ENCODE measurements around the gene L3MBTL3.

DNA sequence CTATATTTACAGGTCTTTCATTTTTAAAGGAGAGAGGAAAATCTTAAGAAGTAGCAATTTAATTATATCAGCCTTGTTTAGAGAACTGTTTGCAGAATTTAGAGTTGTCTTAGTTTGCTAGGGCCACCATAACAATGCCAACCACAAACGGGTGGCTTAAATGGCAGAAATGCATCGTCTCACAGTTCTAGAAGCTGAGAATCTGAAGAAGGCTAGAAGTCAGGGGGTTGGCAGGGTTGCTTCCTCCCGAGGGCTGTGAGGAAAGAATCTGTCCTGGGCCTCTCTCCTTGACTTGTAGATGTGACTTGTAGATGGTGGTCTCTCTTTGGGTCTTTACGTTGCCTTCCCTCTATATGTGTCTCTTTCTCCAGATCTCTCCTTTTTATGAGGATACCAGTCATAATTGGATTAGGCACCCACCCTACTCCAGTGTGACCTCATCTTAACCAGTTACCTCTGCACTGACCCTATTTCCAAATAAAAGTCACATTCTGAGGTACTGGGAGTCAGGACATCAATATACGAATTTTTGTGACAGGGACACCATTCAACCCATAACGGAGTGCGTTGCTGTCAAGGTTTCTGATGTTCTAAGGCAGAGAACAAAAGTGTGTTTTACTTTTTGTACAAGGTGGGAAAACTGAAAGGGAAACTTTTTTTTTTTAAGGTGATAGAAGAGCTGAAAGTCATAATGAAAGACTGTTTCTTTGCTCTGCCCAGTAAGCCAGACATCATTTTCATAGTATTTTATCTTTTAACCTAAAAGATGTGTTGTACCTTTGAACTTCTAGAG lies 119.9 kb downstream of the L3MBTL3 start:
- TF ChIP-seq NFIC (IDR thresholded peaks at IDR 0.05) (no peak), CREB1 (IDR thresholded peaks at IDR 0.05; ENCODE audit: low read depth) (no peak), FOXM1 (IDR thresholded peaks at IDR 0.05; ENCODE audit: borderline replicate concordance, low read depth) (no peak), REST (IDR thresholded peaks at IDR 0.05; ENCODE audit: low read depth) (no peak), TAF1 (IDR thresholded peaks at IDR 0.05; ENCODE audit: low read depth) (no peak), CEBPB (IDR thresholded peaks at IDR 0.05) (no peak), RAD21 (IDR thresholded peaks at IDR 0.05; ENCODE audit: low read depth) (no peak), TEAD4 (IDR thresholded peaks at IDR 0.05) (no peak), EP300 (IDR thresholded peaks at IDR 0.05; ENCODE audit: borderline replicate concordance) (no peak), ZBTB7A (IDR thresholded peaks at IDR 0.05; ENCODE audit: low read depth) (no peak)
- TF ChIP-seq, protein P1, sequence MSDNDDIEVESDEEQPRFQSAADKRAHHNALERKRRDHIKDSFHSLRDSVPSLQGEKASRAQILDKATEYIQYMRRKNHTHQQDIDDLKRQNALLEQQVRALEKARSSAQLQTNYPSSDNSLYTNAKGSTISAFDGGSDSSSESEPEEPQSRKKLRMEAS (IDR thresholded peaks at IDR 0.05) = no peak
